Measurements from ENCODE around the gene MYO1E. TPM values are rescaled to one million over a fixed set of nuclear protein-coding genes. Genes with fewer than 3 reads are reported as not detected.
"Not testable (repeated sequence)": the region's sequence is repeated elsewhere in the genome, so short reads cannot be mapped to it uniquely, and the experiment has no call there.

Gene MYO1E
- total RNA-seq, 2 donors from 2014 or later: 66.3 to 92.0 TPM

DNA sequence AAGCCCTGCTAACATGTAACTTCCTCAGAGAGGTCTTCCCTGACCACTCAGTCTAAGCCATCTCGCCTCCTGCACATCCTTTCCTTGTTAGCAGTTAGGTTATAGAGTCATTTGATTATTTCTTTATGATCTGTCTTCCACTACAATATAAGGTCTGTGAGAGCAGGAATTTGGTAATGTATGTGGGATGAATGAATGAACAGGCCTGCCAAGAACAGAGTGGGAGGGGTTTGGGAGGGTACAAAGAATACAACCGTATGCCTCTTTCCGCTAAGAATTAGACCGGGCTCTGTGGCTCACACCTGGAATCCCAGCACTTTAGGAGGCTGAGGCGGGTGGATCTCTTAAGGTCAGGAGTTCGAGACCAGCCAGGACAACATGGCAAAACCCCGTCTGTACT is 32.4 kb upstream of the MYO1E start:
- DNase-seq (ENCODE audit: low spot score): no peak
- no peak overlapping the region for H3K27ac ChIP-seq
- TF ChIP-seq POLR2AphosphoS5 (IDR thresholded peaks at IDR 0.05): no peak
- TF ChIP-seq POLR2A (IDR thresholded peaks at IDR 0.05): no peak
- TF ChIP-seq CTCF (IDR thresholded peaks at IDR 0.05): no peak

GRCh38 chr15:59401824-59402569 is 29.3 kb upstream of the MYO1E start:
- H3K9me3 ChIP-seq: no peaks in the 10 kb centered on the region
- H3K36me3 ChIP-seq: no peaks in the 10 kb centered on the region
- no peaks in the 10 kb centered on the region for H3K4me1 ChIP-seq (replicated peaks)
- no peaks in the 10 kb centered on the region for H3K27me3 ChIP-seq (replicated peaks; ENCODE audit: insufficient read depth)
- WGBS: 48% methylated on average over 15 of the region's 15 CpGs
- no peak for DNase-seq (ENCODE audit: low spot score)
- H3K27ac ChIP-seq: no peak overlapping the region
- no peak overlapping the region for H3K4me3 ChIP-seq
- TF ChIP-seq POLR2A (IDR thresholded peaks at IDR 0.05): no peak
- no peak for TF ChIP-seq POLR2AphosphoS5 (IDR thresholded peaks at IDR 0.05)
- TF ChIP-seq CTCF (IDR thresholded peaks at IDR 0.05): no peak
- intact Hi-C loops (cut with DNase I): no loop called here

More for the DNA sequence above, 32.4 kb upstream of the MYO1E start:
- H3K4me1 ChIP-seq (replicated peaks): no peaks in the 10 kb centered on the region
- H3K36me3 ChIP-seq: no peaks in the 10 kb centered on the region
- no peaks in the 10 kb centered on the region for H3K9me3 ChIP-seq
- no peaks in the 10 kb centered on the region for H3K27me3 ChIP-seq (replicated peaks; ENCODE audit: insufficient read depth)
- intact Hi-C loops (cut with DNase I): no loop called here
- H3K4me3 ChIP-seq: no peak overlapping the region
- 75% methylated on average over 7 of the region's 7 CpGs for WGBS

GRCh38 chr15:59401051-59401823 is 28.6 kb upstream of the MYO1E start:
- H3K9me3 ChIP-seq; DNase-seq (ENCODE audit: low spot score); H3K4me3 ChIP-seq; H3K4me1 ChIP-seq (replicated peaks); H3K36me3 ChIP-seq; H3K27ac ChIP-seq; H3K27me3 ChIP-seq (replicated peaks; ENCODE audit: insufficient read depth); intact Hi-C loops (cut with DNase I): not testable (repeated sequence)
- 80% methylated on average over 10 of the region's 10 CpGs for WGBS

DNA sequence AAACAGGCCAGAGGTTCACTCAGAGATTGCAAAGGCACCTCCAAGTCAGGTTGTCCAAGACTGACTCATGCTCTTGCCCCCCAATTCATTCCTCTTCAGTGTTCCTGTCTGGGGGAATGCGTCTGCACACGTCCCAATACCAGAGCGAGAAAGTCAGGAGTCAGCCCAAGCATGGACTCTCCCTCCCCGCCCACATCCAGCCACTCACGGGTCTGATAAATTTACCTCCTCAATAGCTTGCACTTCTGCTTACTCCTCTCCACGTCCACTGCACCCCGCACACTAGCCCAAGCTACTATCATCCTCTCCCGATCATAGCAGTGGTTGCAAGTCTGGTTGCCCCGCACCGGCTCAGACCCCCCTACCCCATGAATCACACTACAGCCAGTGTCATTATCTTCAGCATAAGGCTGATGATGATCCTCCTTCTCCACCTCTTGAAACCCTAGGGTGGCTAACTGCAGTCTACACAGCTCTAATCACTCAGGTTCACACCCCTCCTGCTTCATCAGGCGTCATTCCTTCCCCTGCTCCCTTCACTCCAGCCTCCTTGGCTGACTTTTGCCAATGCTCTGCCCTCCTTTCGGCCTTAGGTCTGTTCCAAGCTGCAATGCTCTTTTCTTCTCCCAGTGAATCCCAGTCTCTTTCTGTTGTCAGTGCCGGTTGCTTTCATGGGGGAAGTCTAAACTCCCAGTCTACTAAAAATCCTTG is 27.6 kb upstream of the MYO1E start:
- H3K27ac ChIP-seq: no peak overlapping the region
- H3K27me3 ChIP-seq (replicated peaks; ENCODE audit: insufficient read depth): no peaks in the 10 kb centered on the region
- intact Hi-C loops (cut with DNase I): no loop called here
- H3K4me3 ChIP-seq: no peak overlapping the region
- H3K9me3 ChIP-seq: no peaks in the 10 kb centered on the region
- TF ChIP-seq CTCF (IDR thresholded peaks at IDR 0.05): no peak
- DNase-seq (ENCODE audit: low spot score): no peak
- H3K36me3 ChIP-seq: no peaks in the 10 kb centered on the region
- 70% methylated on average over 13 of the region's 13 CpGs for WGBS
- H3K4me1 ChIP-seq (replicated peaks): no peaks in the 10 kb centered on the region

DNA sequence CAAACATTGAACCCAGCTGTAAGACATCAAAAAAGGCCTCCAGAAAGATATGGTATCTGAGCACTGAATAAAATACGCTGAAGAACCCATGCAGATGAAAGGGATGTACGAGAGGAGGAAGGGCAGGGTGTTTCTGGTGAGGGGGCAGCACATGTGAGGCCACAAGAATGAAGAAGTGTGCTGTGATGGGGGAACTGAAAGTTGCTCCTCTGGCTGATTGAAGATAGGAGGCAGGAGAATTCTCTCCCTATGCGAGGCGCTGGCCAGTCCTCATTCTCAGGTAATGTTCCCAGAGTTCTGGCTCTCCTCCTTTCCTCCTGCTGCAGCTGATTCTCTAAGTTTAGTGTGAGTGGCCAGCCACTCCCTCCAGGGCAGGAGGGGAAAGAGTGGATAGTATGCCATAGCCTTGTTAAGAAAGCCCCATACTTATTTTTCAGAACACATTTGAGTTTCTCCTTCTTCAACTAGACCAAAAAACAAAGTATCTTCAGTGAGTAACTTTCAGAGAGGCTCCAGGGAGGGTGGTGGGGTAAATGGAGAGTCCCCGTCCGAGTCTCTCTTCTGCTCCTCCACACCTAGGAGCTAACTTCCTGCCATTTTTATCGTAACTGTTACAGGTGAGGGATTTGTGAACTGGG is 26.9 kb upstream of the MYO1E start:
- TF ChIP-seq POLR2A (IDR thresholded peaks at IDR 0.05): no peak
- TF ChIP-seq POLR2AphosphoS5 (IDR thresholded peaks at IDR 0.05): no peak
- TF ChIP-seq CTCF (IDR thresholded peaks at IDR 0.05): no peak
- 64% methylated on average over 7 of the region's 7 CpGs for WGBS
- H3K4me1 ChIP-seq (replicated peaks): no peaks in the 10 kb centered on the region
- intact Hi-C loops (cut with DNase I): no loop called here
- H3K27me3 ChIP-seq (replicated peaks; ENCODE audit: insufficient read depth): no peaks in the 10 kb centered on the region
- H3K36me3 ChIP-seq: no peaks in the 10 kb centered on the region
- H3K9me3 ChIP-seq: no peaks in the 10 kb centered on the region
- DNase-seq (ENCODE audit: low spot score): no peak
- H3K4me3 ChIP-seq: no peak overlapping the region
- no peak overlapping the region for H3K27ac ChIP-seq

Measured in prostate gland (tissue), 2 donors.